Measurements from ENCODE around the gene DMGDH.
A peak's percentile ranks its signal among the peaks of the same experiment; 100 is the strongest.

The DMGDH gene

DNA sequence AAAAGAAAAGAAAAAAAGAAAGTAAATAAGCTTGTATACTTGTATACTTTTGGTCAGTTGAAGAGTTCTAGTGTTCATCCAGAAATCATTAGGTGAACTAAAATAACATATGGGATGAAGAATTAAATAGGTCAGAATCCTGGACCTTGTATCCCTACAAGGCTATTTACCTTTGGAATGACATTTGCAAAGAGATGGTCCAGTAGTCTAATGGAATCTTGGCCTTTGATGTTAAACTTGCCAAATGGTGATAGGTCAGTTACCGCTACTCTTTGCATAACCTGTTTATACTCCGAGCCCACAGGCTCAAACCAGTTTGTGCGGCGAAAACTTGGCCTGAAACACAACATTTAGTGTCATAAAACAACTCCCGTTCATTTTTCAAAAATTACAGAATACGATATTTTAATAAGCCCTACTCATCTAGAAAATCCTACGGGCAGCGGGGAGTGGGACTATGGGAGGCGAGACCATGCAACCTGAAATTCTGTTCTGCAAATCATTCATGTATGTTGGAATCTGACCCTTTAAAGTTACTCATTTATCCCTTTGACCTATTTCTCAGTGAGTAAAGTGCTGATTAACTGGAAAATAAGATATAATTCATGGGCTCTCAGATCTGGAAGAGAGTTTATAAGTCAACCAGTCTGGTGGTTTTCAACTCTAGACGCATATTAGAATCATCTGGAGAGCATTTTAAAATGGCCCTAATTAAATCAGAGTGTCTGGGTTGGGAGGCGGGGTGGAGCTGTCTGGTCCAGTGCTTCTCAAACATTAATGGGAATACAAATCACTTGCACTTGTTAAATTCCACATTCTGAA, 38.6 kb downstream of the DMGDH start:
- no peak for FAIRE-seq
- no peak for TF ChIP-seq TAF1 (IDR thresholded peaks at IDR 0.05; ENCODE audit: borderline replicate concordance, low read depth, low read length)
- no peak for TF ChIP-seq POLR2A (IDR thresholded peaks at IDR 0.05; ENCODE audit: low read depth, low read length)
- no peak for TF ChIP-seq POLR2AphosphoS5 (IDR thresholded peaks at IDR 0.05; ENCODE audit: low read depth, low read length)
- DNase-seq (ENCODE audit: insufficient read length): no peak

DNA sequence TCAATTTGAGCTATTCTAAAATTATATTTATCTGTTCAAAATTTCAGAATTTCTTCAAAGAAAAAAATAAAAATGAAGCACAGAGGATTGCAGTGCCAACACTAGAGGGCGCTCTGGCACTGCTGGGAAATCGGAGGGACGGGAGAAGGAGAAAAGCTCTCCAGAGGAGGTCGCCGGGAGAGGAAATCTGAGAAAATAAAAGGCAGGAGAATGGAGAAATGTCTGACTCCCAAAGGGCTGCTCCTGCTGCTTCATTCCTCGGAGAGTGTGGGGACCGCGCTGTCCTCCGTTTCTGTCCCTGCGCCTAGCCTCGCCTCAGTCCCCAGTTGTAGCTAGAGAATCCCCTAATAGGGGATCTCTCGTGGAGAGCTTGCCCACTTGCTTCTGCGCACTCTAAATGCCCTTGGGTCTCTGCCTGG, 44.4 kb downstream of the DMGDH start:
- no peak for FAIRE-seq

DNA sequence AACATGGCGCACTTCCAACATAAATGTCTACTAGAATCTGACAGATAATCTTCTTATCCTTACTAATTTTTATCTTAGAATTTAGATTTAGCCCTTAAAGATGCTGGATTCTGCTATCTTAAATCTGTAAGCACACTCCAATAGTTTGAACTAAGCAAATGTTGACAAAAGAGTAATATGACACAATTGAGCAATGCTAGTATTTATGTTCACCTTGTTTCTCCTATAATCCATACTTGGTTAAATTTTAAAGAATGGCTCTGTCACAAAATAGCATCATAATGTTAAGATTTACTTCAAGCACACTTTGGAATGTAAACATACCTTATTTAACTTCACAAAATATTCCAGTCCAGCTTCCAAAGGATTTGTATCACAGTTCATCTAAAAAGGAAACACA, 45.5 kb downstream of the DMGDH start:
- peak; percentile 17 for FAIRE-seq
- no peak for DNase-seq (ENCODE audit: insufficient read length)
- TF ChIP-seq POLR2A (IDR thresholded peaks at IDR 0.05; ENCODE audit: low read depth, low read length) (no peak), TAF1 (IDR thresholded peaks at IDR 0.05; ENCODE audit: borderline replicate concordance, low read depth, low read length) (no peak), POLR2AphosphoS5 (IDR thresholded peaks at IDR 0.05; ENCODE audit: low read depth, low read length) (no peak)

More for the DNA sequence above, 44.4 kb downstream of the DMGDH start:
- no peak for DNase-seq (ENCODE audit: insufficient read length)
- no peak for TF ChIP-seq POLR2AphosphoS5 (IDR thresholded peaks at IDR 0.05; ENCODE audit: low read depth, low read length)
- TF ChIP-seq TAF1 (IDR thresholded peaks at IDR 0.05; ENCODE audit: borderline replicate concordance, low read depth, low read length): no peak
- TF ChIP-seq POLR2A (IDR thresholded peaks at IDR 0.05; ENCODE audit: low read depth, low read length): no peak

DNA sequence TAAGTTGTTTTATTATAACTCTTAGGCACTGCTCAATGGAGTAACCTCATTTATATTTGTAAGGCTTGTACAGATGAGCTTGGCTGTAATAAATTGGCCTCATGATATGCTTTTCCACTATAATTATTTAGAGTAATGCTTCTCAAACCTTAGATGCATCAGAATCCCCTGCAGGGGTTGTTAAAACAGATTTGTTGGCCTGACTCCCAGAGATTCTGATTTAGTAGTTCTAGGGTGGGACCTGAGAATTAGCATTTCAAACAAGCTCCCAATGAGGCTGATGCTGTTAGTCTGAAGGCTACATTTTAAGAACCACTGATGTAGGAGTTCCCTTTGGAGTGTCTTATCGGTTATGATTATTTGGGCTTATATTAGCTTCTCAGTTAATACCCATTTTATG, 46.1 kb downstream of the DMGDH start:
- DNase-seq (ENCODE audit: insufficient read length) (no peak), FAIRE-seq (no peak)
- no peak for TF ChIP-seq POLR2AphosphoS5 (IDR thresholded peaks at IDR 0.05; ENCODE audit: low read depth, low read length)
- TF ChIP-seq TAF1 (IDR thresholded peaks at IDR 0.05; ENCODE audit: borderline replicate concordance, low read depth, low read length): no peak
- no peak for TF ChIP-seq POLR2A (IDR thresholded peaks at IDR 0.05; ENCODE audit: low read depth, low read length)

- DNase-seq (ENCODE audit: insufficient read length): no peak
- no peak for FAIRE-seq
- TF ChIP-seq POLR2AphosphoS5 (IDR thresholded peaks at IDR 0.05; ENCODE audit: low read depth, low read length) (no peak), POLR2A (IDR thresholded peaks at IDR 0.05; ENCODE audit: low read depth, low read length) (no peak), TAF1 (IDR thresholded peaks at IDR 0.05; ENCODE audit: borderline replicate concordance, low read depth, low read length) (no peak)
Observed at GRCh38 chr5:79022771-79023170, 46.7 kb downstream of the DMGDH start.

GRCh38 chr5:79021753-79022152, 47.7 kb downstream of the DMGDH start:
- DNase-seq (ENCODE audit: insufficient read length) (no peak), FAIRE-seq (no peak)
- TF ChIP-seq POLR2A (IDR thresholded peaks at IDR 0.05; ENCODE audit: low read depth, low read length) (no peak), POLR2AphosphoS5 (IDR thresholded peaks at IDR 0.05; ENCODE audit: low read depth, low read length) (no peak), TAF1 (IDR thresholded peaks at IDR 0.05; ENCODE audit: borderline replicate concordance, low read depth, low read length) (no peak)

GRCh38 chr5:79020861-79021561, 48.5 kb downstream of the DMGDH start:
- FAIRE-seq (peak; percentile 87), DNase-seq (ENCODE audit: insufficient read length) (no peak)
- TF ChIP-seq TAF1 (IDR thresholded peaks at IDR 0.05; ENCODE audit: borderline replicate concordance, low read depth, low read length): no peak
- TF ChIP-seq POLR2AphosphoS5 (IDR thresholded peaks at IDR 0.05; ENCODE audit: low read depth, low read length): no peak
- no peak for TF ChIP-seq POLR2A (IDR thresholded peaks at IDR 0.05; ENCODE audit: low read depth, low read length)

DNA sequence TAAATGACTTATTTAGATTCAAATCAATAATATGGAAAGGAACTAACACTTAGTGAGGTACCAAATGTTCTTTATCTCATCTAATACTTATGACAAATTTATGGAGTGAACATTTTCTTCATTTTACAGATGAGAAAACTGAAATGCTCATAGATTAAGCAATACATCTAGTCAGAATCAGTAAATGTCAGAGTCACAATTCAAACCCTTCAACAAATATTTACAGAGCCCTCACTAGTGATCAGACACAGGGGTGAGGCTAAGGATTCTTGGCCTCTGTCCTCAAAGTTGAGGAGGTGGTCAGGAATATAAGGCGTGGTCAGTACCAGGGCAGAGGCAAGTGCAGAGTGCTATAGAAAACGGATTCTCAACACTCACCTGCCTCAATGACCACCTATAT, 54.8 kb downstream of the DMGDH start:
- FAIRE-seq (no peak), DNase-seq (ENCODE audit: insufficient read length) (no peak)
- no peak for TF ChIP-seq TAF1 (IDR thresholded peaks at IDR 0.05; ENCODE audit: borderline replicate concordance, low read depth, low read length)
- TF ChIP-seq POLR2AphosphoS5 (IDR thresholded peaks at IDR 0.05; ENCODE audit: low read depth, low read length): no peak
- TF ChIP-seq POLR2A (IDR thresholded peaks at IDR 0.05; ENCODE audit: low read depth, low read length): no peak

DNA sequence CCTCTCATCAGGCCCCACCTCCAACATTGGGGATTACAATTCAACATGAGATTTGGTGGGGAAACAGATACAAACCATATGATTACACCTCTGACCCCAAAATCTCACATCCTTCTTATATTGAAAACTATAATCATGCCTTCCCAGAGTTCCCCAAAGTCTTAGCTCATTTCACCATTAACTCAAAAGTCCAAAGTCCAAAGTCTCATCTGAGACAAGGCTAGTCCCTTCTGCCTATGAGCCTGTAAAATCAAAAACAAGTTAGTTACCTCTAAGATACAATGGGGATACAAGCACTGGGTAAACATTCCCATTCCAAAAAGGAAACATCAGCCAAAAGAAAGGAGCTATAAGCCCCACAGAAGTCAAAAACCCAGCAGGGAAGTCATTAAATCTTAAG, 57.6 kb downstream of the DMGDH start:
- no peak for DNase-seq (ENCODE audit: insufficient read length)
- FAIRE-seq: no peak
- TF ChIP-seq TAF1 (IDR thresholded peaks at IDR 0.05; ENCODE audit: borderline replicate concordance, low read depth, low read length): no peak
- no peak for TF ChIP-seq POLR2AphosphoS5 (IDR thresholded peaks at IDR 0.05; ENCODE audit: low read depth, low read length)
- no peak for TF ChIP-seq POLR2A (IDR thresholded peaks at IDR 0.05; ENCODE audit: low read depth, low read length)

DNA sequence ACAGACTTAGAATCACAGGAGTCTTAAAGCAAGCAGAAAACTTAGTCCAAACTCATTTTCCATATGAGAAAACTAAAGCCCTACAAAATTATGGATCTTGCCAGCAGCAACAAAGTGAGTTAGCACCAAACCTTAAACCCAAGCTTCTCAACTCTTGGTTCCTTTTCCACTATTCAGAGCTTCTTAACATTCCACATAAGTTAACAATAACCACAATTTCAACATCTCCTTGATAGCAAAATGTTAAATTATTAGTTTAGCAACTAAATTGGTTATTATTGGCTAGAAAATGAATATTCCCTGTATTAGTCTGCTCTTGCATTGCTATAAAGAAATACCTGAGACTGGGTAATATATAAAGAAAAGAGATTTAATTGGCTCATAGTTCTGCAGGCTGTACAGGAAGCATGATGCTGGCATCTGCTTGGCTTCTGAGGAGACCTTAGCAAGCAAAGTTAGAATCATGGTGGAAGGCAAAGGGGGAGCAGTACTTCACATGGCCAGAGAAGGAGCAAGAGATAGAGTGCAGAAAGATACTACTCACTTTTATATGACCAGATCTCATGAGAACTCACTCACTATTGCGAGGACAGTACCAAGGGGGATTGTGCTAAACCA, 58.1 kb downstream of the DMGDH start:
- TF ChIP-seq POLR2AphosphoS5 (IDR thresholded peaks at IDR 0.05; ENCODE audit: low read depth, low read length) (no peak), POLR2A (IDR thresholded peaks at IDR 0.05; ENCODE audit: low read depth, low read length) (no peak), TAF1 (IDR thresholded peaks at IDR 0.05; ENCODE audit: borderline replicate concordance, low read depth, low read length) (no peak)
- FAIRE-seq: peak; percentile 40
- DNase-seq (ENCODE audit: insufficient read length): no peak

- FAIRE-seq: no peak
- DNase-seq (ENCODE audit: insufficient read length): no peak
- TF ChIP-seq POLR2A (IDR thresholded peaks at IDR 0.05; ENCODE audit: low read depth, low read length): no peak
- no peak for TF ChIP-seq POLR2AphosphoS5 (IDR thresholded peaks at IDR 0.05; ENCODE audit: low read depth, low read length)
- TF ChIP-seq TAF1 (IDR thresholded peaks at IDR 0.05; ENCODE audit: borderline replicate concordance, low read depth, low read length): no peak
Observed at GRCh38 chr5:79008362-79008761, 61.1 kb downstream of the DMGDH start.

Data from GM12892 (cell line).